ENCODE measurements around the gene SF3A2.

GRCh38 chr19:2268861-2269243 is 32.2 kb downstream of the SF3A2 start:
- TF ChIP-seq CTCF (IDR thresholded peaks at IDR 0.05; ENCODE audit: low read depth, low read length) (no peak), MAX (IDR thresholded peaks at IDR 0.05; ENCODE audit: low read depth, low read length) (no peak)
